ENCODE data around the gene NANOS3. TPM values are rescaled to one million over a fixed set of nuclear protein-coding genes. Genes with fewer than 3 reads are reported as not detected.
A peak's percentile ranks its signal among the peaks of the same experiment; 100 is the strongest.

Gene NANOS3
- total and polyA plus RNA-seq, 2 experiments from 2014 or later = not detected

GRCh38 chr19:13861392-13861713 lies 15.6 kb upstream of the NANOS3 start (continued):
- TF ChIP-seq ZNF462 (CRISPR knock-in tag; IDR thresholded peaks at IDR 0.05) (no peak), JUNB (IDR thresholded peaks at IDR 0.05; ENCODE audit: unreplicated experiment) (no peak), ETS1 (IDR thresholded peaks at IDR 0.05) (no peak), EZH2 (IDR thresholded peaks at IDR 0.05; ENCODE audit: low read depth, unreplicated experiment) (no peak)

DNA sequence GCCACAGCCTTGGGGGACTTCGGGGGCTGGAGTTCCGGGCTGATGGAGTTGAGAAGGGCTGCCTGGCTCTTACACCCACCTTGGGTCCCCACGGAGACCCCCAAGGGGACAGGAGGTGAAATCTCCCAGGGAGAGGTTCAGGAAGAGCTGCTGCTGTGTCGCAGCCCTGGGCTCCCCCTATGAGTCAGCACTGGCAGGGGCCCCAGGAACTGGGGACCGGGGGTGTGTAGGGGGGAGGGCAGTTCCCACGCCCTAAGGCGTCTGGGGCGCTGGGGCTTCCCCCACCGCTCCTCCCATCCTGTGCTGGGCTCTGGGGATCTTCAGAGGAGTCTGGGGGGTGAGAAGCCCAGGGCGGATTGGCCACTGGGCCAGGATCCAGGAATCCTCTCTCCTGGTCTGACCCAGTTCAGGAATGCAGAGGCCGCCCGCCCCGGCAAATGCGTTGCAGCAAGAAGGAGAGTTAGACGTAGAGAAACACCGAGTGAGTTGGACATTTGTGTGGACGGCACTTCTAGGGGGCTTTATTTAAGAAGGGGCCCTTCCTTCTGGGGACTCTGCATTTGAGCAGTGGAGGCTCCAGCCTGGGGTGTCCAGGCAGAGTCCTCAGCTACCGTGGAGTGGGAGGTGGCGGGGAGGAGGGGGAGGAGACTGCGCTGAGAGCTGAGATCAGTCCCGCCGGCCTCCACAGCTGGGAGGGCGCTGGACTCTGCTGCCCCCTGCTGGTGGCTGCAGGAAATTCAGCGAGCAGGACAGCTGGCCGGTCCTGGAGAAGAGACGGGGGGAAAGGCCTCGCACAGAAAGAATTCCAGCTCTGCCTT lies 15.0 kb upstream of the NANOS3 start:
- Histone ChIP-seq H3K4me2 (peak overlapping the region; percentile 72), H3K27ac (ENCODE audit: low read depth) (peak overlapping the region; percentile 80), H3K4me1 (ENCODE audit: insufficient read depth) (peaks cover 10% of the 10 kb centered on the region), H3K4me3 (peak overlapping the region; percentile 54), H3K9me2 (ENCODE audit: insufficient read depth) (no peaks in the 10 kb centered on the region), H3K79me2 (replicated peaks; ENCODE audit: insufficient read depth) (no peaks in the 10 kb centered on the region), H3K27me3 (ENCODE audit: insufficient read depth) (peaks cover 42% of the 10 kb centered on the region), H4K20me1 (replicated peaks; ENCODE audit: insufficient read depth) (no peaks in the 10 kb centered on the region), H2AFZ (peak overlapping the region; percentile 49), H3K36me3 (ENCODE audit: insufficient read depth) (no peaks in the 10 kb centered on the region), H3F3A (replicated peaks; ENCODE audit: low read depth) (peaks cover 25% of the 10 kb centered on the region)
- H3K9me3 Mint-ChIP-seq = no peaks in the 10 kb centered on the region; the same call in 2 of the 3 replicates
- H3K4me3 Mint-ChIP-seq = peak overlapping the region; percentile 67
- TF ChIP-seq CTCF (conservative IDR thresholded peaks at IDR 0.05; ENCODE audit: low read depth in 2 of 2) (peak; percentile 82 to 98), POLR2AphosphoS5 (IDR thresholded peaks at IDR 0.05; ENCODE audit: low read depth) (peak; percentile 43; the same call in 1 of the 2 replicates), CREB1 (CRISPR knock-in tag; IDR thresholded peaks at IDR 0.05; ENCODE audit: low read depth) (no peak)
- H3K27me3 Mint-ChIP-seq (ENCODE audit: insufficient read depth, low read depth, poor library complexity) = peaks cover 48% of the 10 kb centered on the region
- peak overlapping the region; percentile 73; the same call in 1 of the 2 replicates for H3K27ac Mint-ChIP-seq
- peak; percentile 87 for DNase-seq (ENCODE audit: low spot score)
- H3K4me1 Mint-ChIP-seq = peaks cover 19% of the 10 kb centered on the region
- no peaks in the 10 kb centered on the region; the same call in 2 of the 3 replicates for H3K36me3 Mint-ChIP-seq (ENCODE audit: low read depth)
- ATAC-seq = peak; percentile 74

All from GM23338 (cell line).